ENCODE results near the gene MET.
A peak's percentile ranks its signal among the peaks of the same experiment; 100 is the strongest.

The MET gene

GRCh38 chr7:116730097-116731022, 58.4 kb downstream of the MET start (continued):
- no peak for TF ChIP-seq ZNF513 (tag by site-specific recombination; IDR thresholded peaks at IDR 0.05)
- 0 out of 2 replicates have a peak, but pooled peaks have one; percentile 23 for TF ChIP-seq ZNF558 (tag by site-specific recombination; IDR thresholded peaks at IDR 0.05)
- TF ChIP-seq ZNF157 (tag by site-specific recombination; IDR thresholded peaks at IDR 0.05), result no peak
- no peak for TF ChIP-seq ZNF169 (tag by site-specific recombination; IDR thresholded peaks at IDR 0.05)
- peak; percentile 41 for TF ChIP-seq ZFHX2 (tag by site-specific recombination; conservative IDR thresholded peaks at IDR 0.05)
- TF ChIP-seq ZSCAN16 (tag by site-specific recombination; IDR thresholded peaks at IDR 0.05), result no peak
- peak; percentile 76; the same call in 1 of the 2 replicates for TF ChIP-seq ZSCAN23 (tag by site-specific recombination; IDR thresholded peaks at IDR 0.05)
- TF ChIP-seq ZNF660 (tag by site-specific recombination; IDR thresholded peaks at IDR 0.05), result no peak
- TF ChIP-seq ELK4 (IDR thresholded peaks at IDR 0.05; ENCODE audit: borderline replicate concordance, low read depth, low read length), result no peak
- TF ChIP-seq HOXC10 (CRISPR knock-in tag; IDR thresholded peaks at IDR 0.05), result no peak
- TF ChIP-seq OVOL3 (tag by site-specific recombination; IDR thresholded peaks at IDR 0.05), result peak; percentile 81; the same call in 1 of the 2 replicates
- TF ChIP-seq PRDM4 (tag by site-specific recombination; IDR thresholded peaks at IDR 0.05), result peak; percentile 91
- TF ChIP-seq ZNF391 (tag by site-specific recombination; IDR thresholded peaks at IDR 0.05; ENCODE audit: borderline replicate concordance, low read depth), result no peak
- no peak for TF ChIP-seq ZNF10 (tag by site-specific recombination; IDR thresholded peaks at IDR 0.05)
- TF ChIP-seq ZNF2 (tag by site-specific recombination; IDR thresholded peaks at IDR 0.05), result no peak
- TF ChIP-seq REST (tag by site-specific recombination; IDR thresholded peaks at IDR 0.05), result no peak
- TF ChIP-seq ZBTB26 (tag by site-specific recombination; optimal IDR thresholded peaks at IDR 0.05), result no peak
- no peak for TF ChIP-seq CTCF (tag by site-specific recombination; IDR thresholded peaks at IDR 0.05)
- TF ChIP-seq KLF1 (tag by site-specific recombination; IDR thresholded peaks at IDR 0.05), result peak; percentile 66
- TF ChIP-seq KLF9 (tag by site-specific recombination; IDR thresholded peaks at IDR 0.05; ENCODE audit: low read depth), result no peak
- TF ChIP-seq ZNF610 (tag by site-specific recombination; IDR thresholded peaks at IDR 0.05; ENCODE audit: borderline replicate concordance), result peak; percentile 37; the same call in 1 of the 2 replicates
- no peak for TF ChIP-seq ZBTB48 (tag by site-specific recombination; IDR thresholded peaks at IDR 0.05)
- TF ChIP-seq RBAK (tag by site-specific recombination; IDR thresholded peaks at IDR 0.05), result no peak
- TF ChIP-seq BCL11B (tag by site-specific recombination; IDR thresholded peaks at IDR 0.05; ENCODE audit: low read depth), result 0 out of 2 replicates have a peak, but pooled peaks have one; percentile 57
- TF ChIP-seq AEBP2 (tag by site-specific recombination; IDR thresholded peaks at IDR 0.05; ENCODE audit: borderline replicate concordance), result no peak
- no peak for TF ChIP-seq ZNF19 (tag by site-specific recombination; IDR thresholded peaks at IDR 0.05; ENCODE audit: low read depth)

All from HEK293 (cell line).